ENCODE results near the gene TAOK2.
A peak's percentile ranks its signal among the peaks of the same experiment; 100 is the strongest.

DNA sequence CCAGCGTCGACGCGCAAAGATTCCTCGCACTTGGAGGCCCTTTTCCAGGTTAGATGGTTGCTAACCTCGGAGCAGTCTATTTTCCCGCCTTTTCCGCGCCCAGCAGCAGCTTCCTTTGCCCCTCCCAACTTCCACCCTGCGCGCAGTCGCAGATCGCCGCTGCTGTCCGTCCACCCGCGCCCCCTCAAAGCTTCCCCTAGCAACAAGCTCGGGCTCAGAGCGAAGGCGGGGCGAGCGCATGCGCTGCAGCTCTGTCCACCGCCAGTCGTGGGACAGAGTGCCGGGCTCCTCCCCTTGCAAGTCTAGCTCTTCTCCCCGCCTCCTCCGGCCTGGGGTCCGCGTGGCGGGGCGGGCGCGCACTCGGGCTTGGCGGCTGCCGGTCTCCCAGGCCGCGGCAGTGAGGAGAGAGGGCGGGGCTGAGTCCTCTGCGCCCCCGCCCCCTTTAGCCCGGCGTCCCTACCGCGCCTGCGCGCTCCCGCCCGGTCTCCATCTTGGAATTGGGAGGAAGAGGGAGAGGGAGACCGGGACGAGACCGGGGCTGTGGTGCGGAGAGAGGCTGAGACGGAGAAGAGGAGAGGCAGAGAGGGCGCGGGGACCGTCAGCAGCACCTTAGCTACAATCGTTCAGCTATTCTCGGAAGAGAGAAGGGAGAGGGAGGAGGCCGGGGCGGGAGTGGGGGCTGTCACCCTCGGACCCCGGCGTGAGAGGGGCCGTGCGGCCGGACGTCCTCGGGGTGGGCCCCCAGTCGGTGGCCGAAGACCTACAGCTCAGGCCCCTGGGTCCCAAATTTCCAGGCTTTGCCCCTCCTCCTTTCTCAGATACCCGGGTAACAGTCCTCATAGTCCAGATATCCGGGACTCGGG, at the start of gene TAOK2:
- TF ChIP-seq POLR2A (IDR thresholded peaks at IDR 0.05): peak in 1 of 4 donors; percentile 52
- TF ChIP-seq, protein P1, sequence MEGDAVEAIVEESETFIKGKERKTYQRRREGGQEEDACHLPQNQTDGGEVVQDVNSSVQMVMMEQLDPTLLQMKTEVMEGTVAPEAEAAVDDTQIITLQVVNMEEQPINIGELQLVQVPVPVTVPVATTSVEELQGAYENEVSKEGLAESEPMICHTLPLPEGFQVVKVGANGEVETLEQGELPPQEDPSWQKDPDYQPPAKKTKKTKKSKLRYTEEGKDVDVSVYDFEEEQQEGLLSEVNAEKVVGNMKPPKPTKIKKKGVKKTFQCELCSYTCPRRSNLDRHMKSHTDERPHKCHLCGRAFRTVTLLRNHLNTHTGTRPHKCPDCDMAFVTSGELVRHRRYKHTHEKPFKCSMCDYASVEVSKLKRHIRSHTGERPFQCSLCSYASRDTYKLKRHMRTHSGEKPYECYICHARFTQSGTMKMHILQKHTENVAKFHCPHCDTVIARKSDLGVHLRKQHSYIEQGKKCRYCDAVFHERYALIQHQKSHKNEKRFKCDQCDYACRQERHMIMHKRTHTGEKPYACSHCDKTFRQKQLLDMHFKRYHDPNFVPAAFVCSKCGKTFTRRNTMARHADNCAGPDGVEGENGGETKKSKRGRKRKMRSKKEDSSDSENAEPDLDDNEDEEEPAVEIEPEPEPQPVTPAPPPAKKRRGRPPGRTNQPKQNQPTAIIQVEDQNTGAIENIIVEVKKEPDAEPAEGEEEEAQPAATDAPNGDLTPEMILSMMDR (IDR thresholded peaks at IDR 0.05): no peak
